ENCODE measurements around the gene GPR25. TPM values are rescaled to one million over a fixed set of nuclear protein-coding genes. Genes with fewer than 3 reads are reported as not detected.

Gene GPR25
- total and polyA plus RNA-seq, 10 of the 15 experiments (the other 5 are each of a cell fraction or from before 2014, with no cell fraction given), result not detected

- no peaks in the 10 kb centered on the region for H3K79me2 ChIP-seq (ENCODE audit: control insufficient read depth, insufficient read depth, low read length)
- H2AFZ ChIP-seq (ENCODE audit: control insufficient read depth, low read depth, low read length), result no peak overlapping the region
- H3K4me1 ChIP-seq (ENCODE audit: control insufficient read depth, insufficient read depth, low read length), result no peaks in the 10 kb centered on the region
- intact Hi-C loops (cut with micrococcal nuclease; ENCODE audit: unreplicated experiment), result no loop called here
- no peaks in the 10 kb centered on the region for H3K9me3 ChIP-seq (replicated peaks; ENCODE audit: control insufficient read depth, insufficient read depth, low read length)
- no peaks in the 10 kb centered on the region for H4K20me1 ChIP-seq (ENCODE audit: control insufficient read depth, insufficient read depth)
- CTCF ChIA-PET, result interaction anchor here (1.4 to 1.7 kb wide), 3 partner anchors 12 to 52 kb away, joined by 4 to 6 read pairs (median 4); no protein-coding TSS in a partner anchor
- FAIRE-seq (no peak), DNase-seq (ENCODE audit: low read depth, low spot score) (no peak), ATAC-seq (no peak)
- no peak overlapping the region for H3K4me3 ChIP-seq
- 92% methylated on average over 2 of the region's 2 CpGs for WGBS (ENCODE audit: insufficient coverage, insufficient replicate concordance, low lambda C conversion rate, missing lambda C conversion rate)
- RAD21 ChIA-PET (ENCODE audit: unreplicated experiment), result interaction anchor here (0.6 kb wide), 1 partner anchor 31 kb away, joined by 3 read pairs; no protein-coding TSS in a partner anchor
- in situ Hi-C loops (cut with MboI), result no loop called here
- H3K9ac ChIP-seq (ENCODE audit: control insufficient read depth, insufficient read depth, low read length), result no peak overlapping the region
- no peak overlapping the region for H3K4me2 ChIP-seq (ENCODE audit: control insufficient read depth, insufficient read depth)
- BruUV-seq (replicated peaks), result no TSS peak
- POLR2A ChIA-PET, result no interaction called here
- no peaks in the 10 kb centered on the region for H3K27me3 ChIP-seq (replicated peaks in 1 of 2; ENCODE audit: control insufficient read depth in 2 of 2, insufficient read depth in 2 of 2, low read length in 1 of 2)
- no peak overlapping the region for H3K27ac ChIP-seq (ENCODE audit: control insufficient read depth, insufficient read depth)
- SMC1A ChIA-PET (ENCODE audit: uncharacterized antibody, unreplicated experiment), result interaction anchor here (1.1 kb wide), 1 partner anchor 50 kb away, joined by 3 read pairs; no protein-coding TSS in a partner anchor
- H3K36me3 ChIP-seq (ENCODE audit: control insufficient read depth in 2 of 2, insufficient read depth in 2 of 2, low read length in 1 of 2), result no peaks in the 10 kb centered on the region
- TF ChIP-seq JUND (IDR thresholded peaks at IDR 0.05; ENCODE audit: low read depth, low read length) (no peak), TCF12 (IDR thresholded peaks at IDR 0.05; ENCODE audit: low read depth, low read length) (no peak), CBX3 (IDR thresholded peaks at IDR 0.05; ENCODE audit: borderline replicate concordance, low read depth) (no peak), TCF3 (IDR thresholded peaks at IDR 0.05; ENCODE audit: borderline replicate concordance, insufficient read depth, low read depth, low read length) (no peak), ESRRA (IDR thresholded peaks at IDR 0.05; ENCODE audit: low read length) (no peak), ZNF687 (IDR thresholded peaks at IDR 0.05) (no peak), KDM1A (IDR thresholded peaks at IDR 0.05; ENCODE audit: borderline replicate concordance) (no peak), CREB1 (IDR thresholded peaks at IDR 0.05; ENCODE audit: low read depth) (no peak), SREBF1 (IDR thresholded peaks at IDR 0.05; ENCODE audit: low read length) (no peak), IRF4 (IDR thresholded peaks at IDR 0.05; ENCODE audit: low read depth, low read length) (no peak), ZSCAN29 (IDR thresholded peaks at IDR 0.05) (no peak), RUNX3 (IDR thresholded peaks at IDR 0.05; ENCODE audit: low read length) (no peak), SRF (IDR thresholded peaks at IDR 0.05; ENCODE audit: low read depth in 2 of 2, low read length in 2 of 2) (no peak)
- TF ChIP-seq, protein P1, sequence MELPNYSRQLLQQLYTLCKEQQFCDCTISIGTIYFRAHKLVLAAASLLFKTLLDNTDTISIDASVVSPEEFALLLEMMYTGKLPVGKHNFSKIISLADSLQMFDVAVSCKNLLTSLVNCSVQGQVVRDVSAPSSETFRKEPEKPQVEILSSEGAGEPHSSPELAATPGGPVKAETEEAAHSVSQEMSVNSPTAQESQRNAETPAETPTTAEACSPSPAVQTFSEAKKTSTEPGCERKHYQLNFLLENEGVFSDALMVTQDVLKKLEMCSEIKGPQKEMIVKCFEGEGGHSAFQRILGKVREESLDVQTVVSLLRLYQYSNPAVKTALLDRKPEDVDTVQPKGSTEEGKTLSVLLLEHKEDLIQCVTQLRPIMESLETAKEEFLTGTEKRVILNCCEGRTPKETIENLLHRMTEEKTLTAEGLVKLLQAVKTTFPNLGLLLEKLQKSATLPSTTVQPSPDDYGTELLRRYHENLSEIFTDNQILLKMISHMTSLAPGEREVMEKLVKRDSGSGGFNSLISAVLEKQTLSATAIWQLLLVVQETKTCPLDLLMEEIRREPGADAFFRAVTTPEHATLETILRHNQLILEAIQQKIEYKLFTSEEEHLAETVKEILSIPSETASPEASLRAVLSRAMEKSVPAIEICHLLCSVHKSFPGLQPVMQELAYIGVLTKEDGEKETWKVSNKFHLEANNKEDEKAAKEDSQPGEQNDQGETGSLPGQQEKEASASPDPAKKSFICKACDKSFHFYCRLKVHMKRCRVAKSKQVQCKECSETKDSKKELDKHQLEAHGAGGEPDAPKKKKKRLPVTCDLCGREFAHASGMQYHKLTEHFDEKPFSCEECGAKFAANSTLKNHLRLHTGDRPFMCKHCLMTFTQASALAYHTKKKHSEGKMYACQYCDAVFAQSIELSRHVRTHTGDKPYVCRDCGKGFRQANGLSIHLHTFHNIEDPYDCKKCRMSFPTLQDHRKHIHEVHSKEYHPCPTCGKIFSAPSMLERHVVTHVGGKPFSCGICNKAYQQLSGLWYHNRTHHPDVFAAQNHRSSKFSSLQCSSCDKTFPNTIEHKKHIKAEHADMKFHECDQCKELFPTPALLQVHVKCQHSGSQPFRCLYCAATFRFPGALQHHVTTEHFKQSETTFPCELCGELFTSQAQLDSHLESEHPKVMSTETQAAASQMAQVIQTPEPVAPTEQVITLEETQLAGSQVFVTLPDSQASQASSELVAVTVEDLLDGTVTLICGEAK (IDR thresholded peaks at IDR 0.05; ENCODE audit: borderline replicate concordance), result no peak
- TF ChIP-seq, protein P2, sequence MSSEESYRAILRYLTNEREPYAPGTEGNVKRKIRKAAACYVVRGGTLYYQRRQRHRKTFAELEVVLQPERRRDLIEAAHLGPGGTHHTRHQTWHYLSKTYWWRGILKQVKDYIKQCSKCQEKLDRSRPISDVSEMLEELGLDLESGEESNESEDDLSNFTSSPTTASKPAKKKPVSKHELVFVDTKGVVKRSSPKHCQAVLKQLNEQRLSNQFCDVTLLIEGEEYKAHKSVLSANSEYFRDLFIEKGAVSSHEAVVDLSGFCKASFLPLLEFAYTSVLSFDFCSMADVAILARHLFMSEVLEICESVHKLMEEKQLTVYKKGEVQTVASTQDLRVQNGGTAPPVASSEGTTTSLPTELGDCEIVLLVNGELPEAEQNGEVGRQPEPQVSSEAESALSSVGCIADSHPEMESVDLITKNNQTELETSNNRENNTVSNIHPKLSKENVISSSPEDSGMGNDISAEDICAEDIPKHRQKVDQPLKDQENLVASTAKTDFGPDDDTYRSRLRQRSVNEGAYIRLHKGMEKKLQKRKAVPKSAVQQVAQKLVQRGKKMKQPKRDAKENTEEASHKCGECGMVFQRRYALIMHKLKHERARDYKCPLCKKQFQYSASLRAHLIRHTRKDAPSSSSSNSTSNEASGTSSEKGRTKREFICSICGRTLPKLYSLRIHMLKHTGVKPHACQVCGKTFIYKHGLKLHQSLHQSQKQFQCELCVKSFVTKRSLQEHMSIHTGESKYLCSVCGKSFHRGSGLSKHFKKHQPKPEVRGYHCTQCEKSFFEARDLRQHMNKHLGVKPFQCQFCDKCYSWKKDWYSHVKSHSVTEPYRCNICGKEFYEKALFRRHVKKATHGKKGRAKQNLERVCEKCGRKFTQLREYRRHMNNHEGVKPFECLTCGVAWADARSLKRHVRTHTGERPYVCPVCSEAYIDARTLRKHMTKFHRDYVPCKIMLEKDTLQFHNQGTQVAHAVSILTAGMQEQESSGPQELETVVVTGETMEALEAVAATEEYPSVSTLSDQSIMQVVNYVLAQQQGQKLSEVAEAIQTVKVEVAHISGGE (CRISPR knock-in tag; IDR thresholded peaks at IDR 0.05), result no peak
Observed at GRCh38 chr1:200919386-200919785, 46.6 kb downstream of the GPR25 start.
